C4-2B (cell line): ENCODE results near the gene EGLN2.

Experiments
- ZFX ChIP-seq: fragments of 450-650 bp; IDR thresholded peaks from 2 replicates; pipeline ENCODE4 v1.6.1; 2017
- TF ChIP-seq, protein P1 (sequence below): fragments of 450-650 bp; conservative IDR thresholded peaks from 2 replicates; pipeline ENCODE4 v1.5.1; 2017; ENCODE audit warnings: mild to moderate bottlenecking

DNA sequence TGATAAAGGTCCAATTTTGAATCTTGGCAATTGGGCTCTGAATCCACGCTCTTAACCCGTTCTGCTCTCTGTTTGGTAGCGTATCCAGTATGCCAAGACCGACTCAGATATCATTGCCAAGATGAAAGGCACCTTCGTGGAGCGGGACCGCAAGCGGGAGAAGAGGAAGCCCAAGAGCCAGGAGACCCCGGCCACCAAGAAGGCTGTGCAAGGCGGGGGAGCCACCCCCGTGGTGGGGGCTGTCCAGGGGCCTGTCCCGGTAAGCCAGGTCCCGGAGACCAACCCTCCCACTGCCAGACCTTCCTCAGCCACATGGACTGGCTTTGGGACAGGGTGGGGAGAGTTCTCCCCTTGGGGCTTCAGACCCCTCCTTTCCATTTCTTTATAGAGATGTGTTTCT, 39.6 kb upstream of the EGLN2 start:
- TF ChIP-seq, protein P1, sequence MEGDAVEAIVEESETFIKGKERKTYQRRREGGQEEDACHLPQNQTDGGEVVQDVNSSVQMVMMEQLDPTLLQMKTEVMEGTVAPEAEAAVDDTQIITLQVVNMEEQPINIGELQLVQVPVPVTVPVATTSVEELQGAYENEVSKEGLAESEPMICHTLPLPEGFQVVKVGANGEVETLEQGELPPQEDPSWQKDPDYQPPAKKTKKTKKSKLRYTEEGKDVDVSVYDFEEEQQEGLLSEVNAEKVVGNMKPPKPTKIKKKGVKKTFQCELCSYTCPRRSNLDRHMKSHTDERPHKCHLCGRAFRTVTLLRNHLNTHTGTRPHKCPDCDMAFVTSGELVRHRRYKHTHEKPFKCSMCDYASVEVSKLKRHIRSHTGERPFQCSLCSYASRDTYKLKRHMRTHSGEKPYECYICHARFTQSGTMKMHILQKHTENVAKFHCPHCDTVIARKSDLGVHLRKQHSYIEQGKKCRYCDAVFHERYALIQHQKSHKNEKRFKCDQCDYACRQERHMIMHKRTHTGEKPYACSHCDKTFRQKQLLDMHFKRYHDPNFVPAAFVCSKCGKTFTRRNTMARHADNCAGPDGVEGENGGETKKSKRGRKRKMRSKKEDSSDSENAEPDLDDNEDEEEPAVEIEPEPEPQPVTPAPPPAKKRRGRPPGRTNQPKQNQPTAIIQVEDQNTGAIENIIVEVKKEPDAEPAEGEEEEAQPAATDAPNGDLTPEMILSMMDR = no peak
- no peak for TF ChIP-seq ZFX
